Astrocyte of the hippocampus (primary cell): ENCODE measurements around the gene CMSS1.

Experiments
- DNase-seq: peaks from one replicate; pipeline ENCODE4 v3.0.0; 2011; ENCODE audit warnings: low read depth, low spot score

Gene CMSS1

GRCh38 chr3:99852851-99853250, 35.2 kb downstream of the CMSS1 start:
- no peak for DNase-seq

- DNase-seq = no peak
Measured at GRCh38 chr3:99854756-99855298, 37.2 kb downstream of the CMSS1 start.

- no peak for DNase-seq
Measured at GRCh38 chr3:99855900-99856299, 38.2 kb downstream of the CMSS1 start.

GRCh38 chr3:99856437-99857220, 39.0 kb downstream of the CMSS1 start:
- DNase-seq = no peak

GRCh38 chr3:99857278-99857677, 39.6 kb downstream of the CMSS1 start:
- no peak for DNase-seq

GRCh38 chr3:99858469-99858868, 40.8 kb downstream of the CMSS1 start:
- DNase-seq = no peak

GRCh38 chr3:99859825-99860224, 42.2 kb downstream of the CMSS1 start:
- peak; percentile 57 for DNase-seq

GRCh38 chr3:99861216-99861615, 43.6 kb downstream of the CMSS1 start:
- no peak for DNase-seq

GRCh38 chr3:99862208-99862607, 44.5 kb downstream of the CMSS1 start:
- no peak for DNase-seq

- DNase-seq = no peak
Measured at GRCh38 chr3:99863002-99863401, 45.3 kb downstream of the CMSS1 start.

- DNase-seq = no peak
Measured at GRCh38 chr3:99863588-99863987, 45.9 kb downstream of the CMSS1 start.

- DNase-seq = no peak
Measured at GRCh38 chr3:99864289-99864688, 46.6 kb downstream of the CMSS1 start.

- no peak for DNase-seq
Measured at GRCh38 chr3:99865321-99865720, 47.7 kb downstream of the CMSS1 start.

GRCh38 chr3:99866261-99866761, 48.6 kb downstream of the CMSS1 start:
- peak; percentile 81 for DNase-seq

- DNase-seq = no peak
Measured at GRCh38 chr3:99867594-99868310, 50.1 kb downstream of the CMSS1 start.

- peak; percentile 51 for DNase-seq
Measured at GRCh38 chr3:99868311-99868646, 50.6 kb downstream of the CMSS1 start.

GRCh38 chr3:99869621-99870020, 52.0 kb downstream of the CMSS1 start:
- no peak for DNase-seq

- no peak for DNase-seq
Measured at GRCh38 chr3:99870712-99871111, 53.0 kb downstream of the CMSS1 start.

- no peak for DNase-seq
Measured at GRCh38 chr3:99871231-99872045, 53.8 kb downstream of the CMSS1 start.

- no peak for DNase-seq
Measured at GRCh38 chr3:99872923-99873254, 55.2 kb downstream of the CMSS1 start.

- DNase-seq = no peak
Measured at GRCh38 chr3:99873269-99874102, 55.8 kb downstream of the CMSS1 start.
